Left ventricle myocardium inferior (tissue), 1 donor: ENCODE data around the gene TMEM52. TPM values are rescaled to one million over a fixed set of nuclear protein-coding genes. Genes with fewer than 3 reads are reported as not detected.

Experiments used
- DNase-seq: peaks from one replicate; pipeline ENCODE4 v3.0.0-alpha.2; 2020
- H3K27ac ChIP-seq: fragments of 200-600 bp; replicated peaks from 2 replicates; pipeline ENCODE4 v1.8.0; 2021
- H3K27me3 ChIP-seq: fragments of 200-600 bp; 2 replicates; pipeline ENCODE4 v1.8.0; 2021; ENCODE audit warnings: low read depth
- H3K36me3 ChIP-seq: fragments of 200-600 bp; 2 replicates; pipeline ENCODE4 v1.8.0; 2021
- H3K4me1 ChIP-seq: fragments of 200-600 bp; 2 replicates; pipeline ENCODE4 v1.8.0; 2021
- H3K4me3 ChIP-seq: fragments of 200-600 bp; 2 replicates; pipeline ENCODE4 v1.8.0; 2021; ENCODE audit warnings: mild to moderate bottlenecking, moderate library complexity
- H3K9me3 ChIP-seq: fragments of 200-600 bp; replicated peaks from 2 replicates; pipeline ENCODE4 v1.8.0; 2021
- intact Hi-C: fragments of 100-400 bp; cut with micrococcal nuclease; formaldehyde crosslinking; loops from one replicate; pipeline ENCODE4 v1.11.0; 2022
- total RNA-seq: library from RNA; stranded (reverse); fragmentation: NEBNext Ultra II Directional; extraction: Animal tissue kit (Norgen Biotek cat#: 25700); gene quantifications from one replicate; pipeline ENCODE4 v1.2.1, GENCODE V29; 2021
- TF ChIP-seq, protein P1 (sequence below): fragments of 200-600 bp; IDR thresholded peaks from 2 replicates; pipeline ENCODE4 v1.8.0; 2021; ENCODE audit warnings: antibody characterized with exemption, mild to moderate bottlenecking, borderline replicate concordance
- donor health status: DM: no; HTN: yes; CAD: no; lungs with severe emphysema.

Gene TMEM52
- total RNA-seq, 1 donor from 2014 or later = 0.47 TPM

DNA sequence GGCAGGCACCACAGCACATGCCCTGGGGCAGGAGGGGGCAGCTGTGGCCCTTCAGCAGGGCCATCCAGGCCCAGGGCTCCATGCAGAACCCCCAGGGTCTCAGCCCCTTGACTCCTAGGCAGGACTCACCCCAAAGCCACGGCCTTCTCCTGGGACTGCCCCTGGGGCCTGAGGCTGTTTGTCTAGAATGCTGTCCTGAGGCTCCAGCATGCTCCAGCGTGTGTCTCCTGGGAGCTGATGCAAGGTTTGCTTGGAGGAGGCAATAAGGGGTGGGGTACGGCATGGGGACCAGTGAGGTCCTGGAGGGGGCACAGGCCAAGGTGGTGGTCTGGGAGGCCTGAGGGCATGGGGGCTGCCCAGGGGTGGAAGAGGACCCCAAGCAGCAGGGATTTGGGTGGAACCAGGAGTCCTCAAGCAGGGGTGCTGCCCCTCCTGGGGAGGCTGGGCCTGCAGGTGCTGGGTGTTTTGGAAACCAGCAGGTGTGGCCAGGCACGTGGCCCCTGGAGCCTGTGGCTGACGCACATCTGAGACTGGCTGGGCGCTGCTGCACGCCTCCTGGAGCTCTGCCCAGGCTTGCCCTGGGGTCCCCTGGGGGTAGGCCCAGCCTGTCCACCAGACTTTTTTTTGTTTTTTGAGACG is 11.9 kb downstream of the TMEM52 start:
- H3K27me3 ChIP-seq = no peaks in the 10 kb centered on the region
- peak overlapping the region; percentile 94 for H3K27ac ChIP-seq
- TF ChIP-seq, protein P1, sequence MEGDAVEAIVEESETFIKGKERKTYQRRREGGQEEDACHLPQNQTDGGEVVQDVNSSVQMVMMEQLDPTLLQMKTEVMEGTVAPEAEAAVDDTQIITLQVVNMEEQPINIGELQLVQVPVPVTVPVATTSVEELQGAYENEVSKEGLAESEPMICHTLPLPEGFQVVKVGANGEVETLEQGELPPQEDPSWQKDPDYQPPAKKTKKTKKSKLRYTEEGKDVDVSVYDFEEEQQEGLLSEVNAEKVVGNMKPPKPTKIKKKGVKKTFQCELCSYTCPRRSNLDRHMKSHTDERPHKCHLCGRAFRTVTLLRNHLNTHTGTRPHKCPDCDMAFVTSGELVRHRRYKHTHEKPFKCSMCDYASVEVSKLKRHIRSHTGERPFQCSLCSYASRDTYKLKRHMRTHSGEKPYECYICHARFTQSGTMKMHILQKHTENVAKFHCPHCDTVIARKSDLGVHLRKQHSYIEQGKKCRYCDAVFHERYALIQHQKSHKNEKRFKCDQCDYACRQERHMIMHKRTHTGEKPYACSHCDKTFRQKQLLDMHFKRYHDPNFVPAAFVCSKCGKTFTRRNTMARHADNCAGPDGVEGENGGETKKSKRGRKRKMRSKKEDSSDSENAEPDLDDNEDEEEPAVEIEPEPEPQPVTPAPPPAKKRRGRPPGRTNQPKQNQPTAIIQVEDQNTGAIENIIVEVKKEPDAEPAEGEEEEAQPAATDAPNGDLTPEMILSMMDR = no peak
- H3K36me3 ChIP-seq = no peaks in the 10 kb centered on the region
- no peaks in the 10 kb centered on the region for H3K9me3 ChIP-seq
- H3K4me1 ChIP-seq = peaks cover 41% of the 10 kb centered on the region
- no peak for DNase-seq
- intact Hi-C loops = loop anchor here (10.0 kb wide), 1 partner anchor 142 kb away; no protein-coding TSS in a partner anchor
- no peak overlapping the region for H3K4me3 ChIP-seq

GRCh38 chr1:1906185-1907097 is 12.6 kb downstream of the TMEM52 start:
- peak overlapping the region; percentile 94 for H3K27ac ChIP-seq
- no peak overlapping the region for H3K4me3 ChIP-seq
- peak; percentile 88 for DNase-seq
- peaks cover 41% of the 10 kb centered on the region for H3K4me1 ChIP-seq
- H3K36me3 ChIP-seq = no peaks in the 10 kb centered on the region
- H3K9me3 ChIP-seq = no peaks in the 10 kb centered on the region
- TF ChIP-seq, protein P1 = peak; percentile 95
- intact Hi-C loops = loop anchor here (10.0 kb wide), 1 partner anchor 142 kb away; no protein-coding TSS in a partner anchor
- no peaks in the 10 kb centered on the region for H3K27me3 ChIP-seq

DNA sequence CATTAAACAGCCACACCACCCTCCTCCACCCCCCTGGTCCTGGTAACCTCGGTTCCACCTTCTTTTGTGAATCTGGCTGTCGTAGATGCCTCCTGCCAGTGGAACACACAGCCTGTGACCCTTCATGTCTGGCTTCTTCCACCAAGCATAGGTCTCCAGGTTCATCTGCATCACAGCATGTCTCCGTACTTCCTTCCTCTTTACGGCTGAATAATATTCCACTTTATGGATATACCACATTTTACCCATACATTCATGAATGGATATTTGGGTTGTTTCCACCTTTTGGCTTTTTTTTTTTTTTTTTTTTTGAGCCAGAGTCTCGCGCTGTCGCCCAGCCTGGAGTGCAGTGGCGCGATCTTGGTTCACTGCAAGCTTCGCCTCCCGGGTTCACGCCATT is 15.9 kb downstream of the TMEM52 start:
- H3K9me3 ChIP-seq = no peaks in the 10 kb centered on the region
- no peak overlapping the region for H3K4me3 ChIP-seq
- DNase-seq = no peak
- TF ChIP-seq, protein P1 = no peak
- H3K27ac ChIP-seq = no peak overlapping the region
- H3K27me3 ChIP-seq = no peaks in the 10 kb centered on the region
- H3K36me3 ChIP-seq = no peaks in the 10 kb centered on the region
- intact Hi-C loops = loop anchor here (10.0 kb wide), 1 partner anchor 138 kb away; no protein-coding TSS in a partner anchor
- peaks cover 26% of the 10 kb centered on the region for H3K4me1 ChIP-seq

GRCh38 chr1:1901641-1902294 is 17.3 kb downstream of the TMEM52 start:
- DNase-seq = no peak
- intact Hi-C loops = loop anchor here (10.0 kb wide), 1 partner anchor 137 kb away; no protein-coding TSS in a partner anchor
- Histone ChIP-seq H3K27me3 (no peaks in the 10 kb centered on the region), H3K4me1 (peaks cover 12% of the 10 kb centered on the region), H3K4me3 (no peak overlapping the region), H3K9me3 (no peaks in the 10 kb centered on the region), H3K27ac (no peak overlapping the region), H3K36me3 (no peaks in the 10 kb centered on the region)
- TF ChIP-seq, protein P1 = no peak
